ENCODE results near the gene ITCH.
"Not testable (repeated sequence)": the region's sequence is repeated elsewhere in the genome, so short reads cannot be mapped to it uniquely, and the experiment has no call there.

The ITCH gene

GRCh38 chr20:34363062-34363464 is at the start of gene ITCH:
Gene ITCH (plus strand): TSS chr20:34363273. CDS start chr20:34393812, 30,539 bp downstream.
- DNase-seq, result peak; percentile 91 to 93

GRCh38 chr20:34315236-34315635 is 47.8 kb upstream of the ITCH start:
- DNase-seq, result no peak

- no peak for DNase-seq
These were observed 46.8 kb upstream of the ITCH start for GRCh38 chr20:34316196-34316814.

- DNase-seq, result no peak
These were observed 44.2 kb upstream of the ITCH start for GRCh38 chr20:34318609-34319443.

- no peak for DNase-seq
These were observed 42.2 kb upstream of the ITCH start for GRCh38 chr20:34320861-34321260.

- no peak for DNase-seq
These were observed 40.6 kb upstream of the ITCH start for GRCh38 chr20:34322267-34323105.

GRCh38 chr20:34324541-34324940 is 38.5 kb upstream of the ITCH start:
- DNase-seq, result no peak

- DNase-seq, result not testable (repeated sequence)
These were observed 34.9 kb upstream of the ITCH start for GRCh38 chr20:34328207-34328606.

- no peak for DNase-seq
These were observed 34.0 kb upstream of the ITCH start for GRCh38 chr20:34328928-34329677.

GRCh38 chr20:34330861-34331544 is 32.1 kb upstream of the ITCH start:
- DNase-seq, result not testable (repeated sequence)

- DNase-seq, result no peak
These were observed 31.2 kb upstream of the ITCH start for GRCh38 chr20:34331838-34332237.

- DNase-seq, result no peak
These were observed 30.7 kb upstream of the ITCH start for GRCh38 chr20:34332262-34332920.

- no peak for DNase-seq
These were observed 29.3 kb upstream of the ITCH start for GRCh38 chr20:34333786-34334185.

- no peak for DNase-seq
These were observed 28.2 kb upstream of the ITCH start for GRCh38 chr20:34334654-34335407.

- no peak for DNase-seq
These were observed 25.5 kb upstream of the ITCH start for GRCh38 chr20:34337544-34337943.

GRCh38 chr20:34337982-34338726 is 24.9 kb upstream of the ITCH start:
- DNase-seq, result peak in 1 of 2 donors; percentile 19

GRCh38 chr20:34340726-34341125 is 22.3 kb upstream of the ITCH start:
- DNase-seq, result not testable (repeated sequence)

GRCh38 chr20:34341199-34341598 is 21.9 kb upstream of the ITCH start:
- not testable (repeated sequence) for DNase-seq

- DNase-seq, result no peak
These were observed 19.4 kb upstream of the ITCH start for GRCh38 chr20:34343458-34344211.
